ENCODE results near the gene MGAT5B.

GRCh38 chr17:76998839-76999238 lies 130.6 kb downstream of the MGAT5B start:
- TF ChIP-seq EZH2 (IDR thresholded peaks at IDR 0.05; ENCODE audit: insufficient read depth, poor library complexity, severe bottlenecking): no peak
- no peak for TF ChIP-seq EZH2phosphoT487 (IDR thresholded peaks at IDR 0.05; ENCODE audit: insufficient read depth, low read depth)
